RWPE2 (cell line): Measurements from ENCODE around the gene ELP4.

Source experiments
- ATAC-seq: fragments of 200-7000 bp; cut with Tn5 transposase; 3 replicates; pipeline ENCODE4 v1.9.1; 2021; ENCODE audit warnings: low read depth
- DNase-seq: peaks from one replicate; pipeline ENCODE4 v3.0.0-alpha.2; 2020; ENCODE audit warnings: low spot score
- H3K27ac ChIP-seq: fragments of 450-650 bp; 2 replicates; pipeline ENCODE4 v1.5.1; 2017; ENCODE audit warnings: mild to moderate bottlenecking; ENCODE audit not compliant: poor library complexity, severe bottlenecking
- H3K27me3 ChIP-seq: fragments of 250-450 bp; sonication (Bioruptor Pico); 2 replicates; pipeline ENCODE4 v1.5.1; 2021; ENCODE audit warnings: mild to moderate bottlenecking, moderate library complexity; ENCODE audit not compliant: insufficient read depth, poor library complexity, severe bottlenecking
- H3K36me3 ChIP-seq: fragments of 250-450 bp; sonication (Bioruptor Pico); 2 replicates; pipeline ENCODE4 v1.5.1; 2020; ENCODE audit warnings: low read depth, mild to moderate bottlenecking, moderate library complexity
- H3K4me1 ChIP-seq: fragments of 250-450 bp; sonication (Bioruptor Pico); 2 replicates; pipeline ENCODE4 v1.5.1; 2021; ENCODE audit warnings: mild to moderate bottlenecking, moderate library complexity; ENCODE audit not compliant: insufficient read depth, poor library complexity, severe bottlenecking
- H3K4me3 ChIP-seq: fragments of 250-450 bp; sonication (Bioruptor Pico); 2 replicates; pipeline ENCODE4 v1.5.1; 2021; ENCODE audit warnings: mild to moderate bottlenecking, moderate library complexity; ENCODE audit not compliant: severe bottlenecking
- H3K9me3 ChIP-seq: fragments of 250-450 bp; sonication (Bioruptor Pico); 2 replicates; pipeline ENCODE4 v1.5.1; 2021; ENCODE audit warnings: mild to moderate bottlenecking, moderate library complexity; ENCODE audit not compliant: severe bottlenecking
- CTCF ChIP-seq: fragments of 450-650 bp; IDR thresholded peaks from one replicate; pipeline ENCODE4 v1.5.1; 2017; ENCODE audit warnings: mild to moderate bottlenecking, moderate library complexity; ENCODE audit not compliant: poor library complexity, severe bottlenecking

Gene ELP4

GRCh38 chr11:31784611-31785010, 275.0 kb downstream of the ELP4 start:
- DNase-seq (no peak), ATAC-seq (no peak)
- no peaks in the 10 kb centered on the region for H3K36me3 ChIP-seq
- no peak overlapping the region for H3K27ac ChIP-seq
- no peak for TF ChIP-seq CTCF
- no peaks in the 10 kb centered on the region for H3K9me3 ChIP-seq
- H3K4me3 ChIP-seq = no peak overlapping the region
- no peaks in the 10 kb centered on the region for H3K4me1 ChIP-seq
- H3K27me3 ChIP-seq = no peaks in the 10 kb centered on the region

GRCh38 chr11:31786996-31787685, 277.6 kb downstream of the ELP4 start:
- H3K4me3 ChIP-seq = no peak overlapping the region
- no peak for TF ChIP-seq CTCF

DNA sequence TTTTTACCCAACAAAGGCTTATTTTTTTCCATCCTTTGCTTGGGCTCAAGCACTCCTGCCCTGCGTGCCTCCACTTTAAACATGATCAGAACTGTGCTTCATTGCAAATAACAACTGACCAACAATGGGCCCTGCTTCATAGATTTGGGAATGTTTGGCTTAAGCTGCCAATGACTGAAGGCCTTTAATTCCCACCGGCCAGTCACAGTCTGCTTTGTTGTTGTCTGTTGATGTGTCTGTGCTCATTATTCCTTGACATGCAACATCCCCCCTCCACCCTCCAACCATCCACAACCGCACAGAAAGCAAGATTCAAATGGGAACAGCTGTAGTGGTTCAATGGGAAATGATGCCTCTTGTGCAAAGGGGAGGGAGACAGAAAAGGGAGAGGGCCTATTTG, 278.5 kb downstream of the ELP4 start:
- Histone ChIP-seq H3K27me3 (no peaks in the 10 kb centered on the region), H3K4me1 (no peaks in the 10 kb centered on the region), H3K27ac (no peak overlapping the region), H3K4me3 (no peak overlapping the region), H3K9me3 (no peaks in the 10 kb centered on the region), H3K36me3 (no peaks in the 10 kb centered on the region)
- TF ChIP-seq CTCF = no peak
- DNase-seq = no peak
- no peak for ATAC-seq

More at GRCh38 chr11:31786996-31787685, 277.6 kb downstream of the ELP4 start:
- H3K9me3 ChIP-seq = no peaks in the 10 kb centered on the region
- no peaks in the 10 kb centered on the region for H3K4me1 ChIP-seq
- no peaks in the 10 kb centered on the region for H3K36me3 ChIP-seq
- H3K27ac ChIP-seq = no peak overlapping the region
- H3K27me3 ChIP-seq = no peaks in the 10 kb centered on the region
- DNase-seq (no peak), ATAC-seq (no peak)

DNA sequence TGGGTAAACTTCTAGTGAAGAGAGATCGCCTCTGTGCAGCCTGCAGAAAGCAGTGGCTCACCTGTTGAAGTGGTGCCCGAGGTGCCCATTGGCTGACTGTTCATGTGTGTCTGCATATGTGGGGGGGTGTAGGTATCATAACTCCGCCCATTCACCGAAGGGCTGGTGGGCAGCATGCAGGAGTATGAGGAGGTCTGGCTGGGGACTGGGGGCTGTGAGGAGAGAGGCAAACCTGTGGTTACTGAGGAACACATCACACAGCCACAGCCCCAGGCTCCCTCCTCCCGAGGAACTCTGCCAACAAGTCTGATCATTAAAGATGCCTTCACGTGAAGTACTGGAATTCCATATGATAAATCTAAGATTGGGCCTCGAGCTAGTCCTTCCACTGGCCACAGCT, 281.1 kb downstream of the ELP4 start:
- TF ChIP-seq CTCF = no peak
- H3K4me3 ChIP-seq = no peak overlapping the region
- DNase-seq (no peak), ATAC-seq (no peak)
- H3K9me3 ChIP-seq = no peaks in the 10 kb centered on the region
- H3K36me3 ChIP-seq = no peaks in the 10 kb centered on the region
- peaks cover 8% of the 10 kb centered on the region for H3K27me3 ChIP-seq
- H3K27ac ChIP-seq = no peak overlapping the region
- no peaks in the 10 kb centered on the region for H3K4me1 ChIP-seq

- ATAC-seq = no peak
- Histone ChIP-seq H3K4me3 (no peak overlapping the region), H3K27ac (no peak overlapping the region), H3K27me3 (peaks cover 20% of the 10 kb centered on the region), H3K4me1 (no peaks in the 10 kb centered on the region), H3K9me3 (no peaks in the 10 kb centered on the region), H3K36me3 (no peaks in the 10 kb centered on the region)
- no peak for DNase-seq
- no peak for TF ChIP-seq CTCF
Observed at GRCh38 chr11:31792036-31792435, 282.5 kb downstream of the ELP4 start.
